Adipocyte (in vitro differentiated cells): Measurements from ENCODE around the gene ATF7IP.
"Not testable (repeated sequence)": the region's sequence is repeated elsewhere in the genome, so short reads cannot be mapped to it uniquely, and the experiment has no call there.

Experiments used
- DNase-seq: peaks from one replicate; pipeline ENCODE4 v3.0.0-alpha.2; 2015; ENCODE audit warnings: low read depth
- H3K27me3 ChIP-seq: replicated peaks from 2 replicates; pipeline ENCODE4 v1.7.0; 2013; ENCODE audit warnings: mild to moderate bottlenecking, low read length, moderate library complexity; ENCODE audit not compliant: control insufficient read depth, insufficient read depth
- H3K36me3 ChIP-seq: 2 replicates; pipeline ENCODE4 v1.7.0; 2013; ENCODE audit warnings: low read length, mild to moderate bottlenecking, moderate library complexity; ENCODE audit not compliant: control insufficient read depth, insufficient read depth, severe bottlenecking
- H3K4me1 ChIP-seq: 2 replicates; pipeline ENCODE4 v1.7.0; 2013; ENCODE audit warnings: mild to moderate bottlenecking, low read length, moderate library complexity; ENCODE audit not compliant: control insufficient read depth, insufficient read depth
- H3K4me3 ChIP-seq: 2 replicates; pipeline ENCODE4 v1.7.0; 2013; ENCODE audit warnings: mild to moderate bottlenecking, low read length, moderate library complexity
- H3K9ac ChIP-seq: 2 replicates; pipeline ENCODE4 v1.7.0; 2013; ENCODE audit warnings: mild to moderate bottlenecking, low read length, moderate library complexity
- H3K9me3 ChIP-seq: 2 replicates; pipeline ENCODE4 v1.7.0; 2013; ENCODE audit warnings: mild to moderate bottlenecking, low read length, moderate library complexity; ENCODE audit not compliant: control insufficient read depth

ATF7IP gene

GRCh38 chr12:14400599-14400998, 35.1 kb downstream of the ATF7IP start:
- Histone ChIP-seq H3K9ac (no peak overlapping the region), H3K36me3 (no peaks in the 10 kb centered on the region), H3K9me3 (peaks cover 8% of the 10 kb centered on the region)

DNA sequence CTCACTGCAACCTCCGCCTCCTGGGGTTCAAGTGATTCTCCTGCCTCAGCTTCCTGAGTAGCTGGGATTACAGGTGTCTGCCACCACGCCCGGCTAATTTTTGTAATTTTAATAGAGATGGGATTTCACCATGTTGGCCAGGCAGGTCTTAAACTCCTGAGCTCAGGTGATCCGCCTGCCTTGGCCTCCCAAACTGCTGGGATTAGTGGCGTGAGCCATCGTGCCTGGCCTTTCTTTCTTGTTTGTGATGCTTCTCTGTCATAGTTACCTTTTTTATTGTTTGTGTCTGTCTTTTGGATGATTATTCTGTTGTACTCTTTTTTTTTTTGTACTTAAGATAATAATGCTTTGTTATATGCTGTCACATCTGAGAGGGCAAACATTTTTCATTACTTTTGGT, 35.8 kb downstream of the ATF7IP start:
- not testable (repeated sequence) for H3K27me3 ChIP-seq, H3K9me3 ChIP-seq, DNase-seq, H3K9ac ChIP-seq, H3K36me3 ChIP-seq, H3K4me3 ChIP-seq
- H3K4me1 ChIP-seq: peaks cover 12% of the 10 kb centered on the region

More at GRCh38 chr12:14400599-14400998, 35.1 kb downstream of the ATF7IP start:
- Histone ChIP-seq H3K27me3 (no peaks in the 10 kb centered on the region), H3K4me1 (peaks cover 17% of the 10 kb centered on the region), H3K4me3 (no peak overlapping the region)
- no peak for DNase-seq

- H3K27me3 ChIP-seq: no peaks in the 10 kb centered on the region
- no peak overlapping the region for H3K4me3 ChIP-seq
- peaks cover 8% of the 10 kb centered on the region for H3K9me3 ChIP-seq
- H3K9ac ChIP-seq: no peak overlapping the region
- peaks cover 17% of the 10 kb centered on the region for H3K4me1 ChIP-seq
- H3K36me3 ChIP-seq: no peaks in the 10 kb centered on the region
- no peak for DNase-seq
Measured at GRCh38 chr12:14402697-14403096, 37.2 kb downstream of the ATF7IP start.

- H3K36me3 ChIP-seq: no peaks in the 10 kb centered on the region
- H3K4me3 ChIP-seq: no peak overlapping the region
- no peaks in the 10 kb centered on the region for H3K27me3 ChIP-seq
- peaks cover 8% of the 10 kb centered on the region for H3K9me3 ChIP-seq
- H3K4me1 ChIP-seq: peaks cover 23% of the 10 kb centered on the region
- H3K9ac ChIP-seq: no peak overlapping the region
- no peak for DNase-seq
Measured at GRCh38 chr12:14403293-14403692, 37.8 kb downstream of the ATF7IP start.

GRCh38 chr12:14403711-14404196, 38.3 kb downstream of the ATF7IP start:
- H3K36me3 ChIP-seq: no peaks in the 10 kb centered on the region
- peaks cover 27% of the 10 kb centered on the region for H3K4me1 ChIP-seq
- DNase-seq: peak; percentile 91
- H3K27me3 ChIP-seq: no peaks in the 10 kb centered on the region
- H3K9ac ChIP-seq: no peak overlapping the region
- H3K9me3 ChIP-seq: peaks cover 7% of the 10 kb centered on the region
- no peak overlapping the region for H3K4me3 ChIP-seq

DNA sequence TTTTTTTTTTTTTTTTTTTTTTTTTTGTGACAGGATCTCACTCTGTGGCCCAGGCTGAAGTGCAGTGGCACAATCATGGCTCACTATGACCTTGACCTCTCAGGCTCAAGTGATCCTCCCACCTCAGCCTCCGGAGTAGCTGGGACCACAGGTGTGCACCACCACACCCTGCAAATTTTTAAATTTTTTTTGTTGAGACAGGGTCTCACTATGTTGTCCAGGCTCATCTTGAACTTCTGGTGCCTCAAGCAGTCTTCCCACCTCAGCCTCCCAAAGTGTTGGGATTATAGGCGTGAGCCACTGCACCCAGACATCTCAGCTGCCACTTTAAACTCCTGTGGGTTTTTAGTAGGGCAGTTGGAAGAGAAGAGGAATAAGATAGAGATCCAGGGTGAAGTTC, 39.9 kb downstream of the ATF7IP start:
- not testable (repeated sequence) for H3K36me3 ChIP-seq, H3K4me3 ChIP-seq, H3K9me3 ChIP-seq, H3K9ac ChIP-seq, DNase-seq, H3K27me3 ChIP-seq
- H3K4me1 ChIP-seq: peaks cover 27% of the 10 kb centered on the region

DNA sequence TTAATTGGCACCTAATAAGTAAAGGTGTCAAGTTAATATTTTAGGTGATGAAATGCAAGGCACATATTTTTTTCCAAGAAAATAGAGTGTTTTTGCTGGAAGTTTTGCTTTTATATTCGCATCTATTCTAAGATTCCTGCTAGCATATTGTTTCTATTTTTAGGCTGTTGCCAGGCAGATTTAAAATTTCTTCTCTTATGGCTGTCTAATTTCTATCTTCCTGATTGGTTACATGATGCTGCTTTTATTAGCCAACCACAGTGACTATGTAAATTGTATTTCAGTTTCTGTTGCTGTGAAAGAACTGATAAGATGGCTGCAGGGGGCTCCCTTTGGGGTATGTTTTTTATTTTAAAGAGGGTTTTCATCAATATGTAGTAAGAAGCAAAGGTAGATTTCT, 42.7 kb downstream of the ATF7IP start:
- H3K4me3 ChIP-seq: peak overlapping the region; percentile 33
- DNase-seq: peak; percentile 54
- no peaks in the 10 kb centered on the region for H3K36me3 ChIP-seq
- peaks cover 4% of the 10 kb centered on the region for H3K9me3 ChIP-seq
- H3K27me3 ChIP-seq: no peaks in the 10 kb centered on the region
- peaks cover 27% of the 10 kb centered on the region for H3K4me1 ChIP-seq
- no peak overlapping the region for H3K9ac ChIP-seq

- no peak overlapping the region for H3K4me3 ChIP-seq
- H3K9me3 ChIP-seq: peaks cover 4% of the 10 kb centered on the region
- H3K27me3 ChIP-seq: no peaks in the 10 kb centered on the region
- H3K36me3 ChIP-seq: no peaks in the 10 kb centered on the region
- no peak for DNase-seq
- peaks cover 15% of the 10 kb centered on the region for H3K4me1 ChIP-seq
- no peak overlapping the region for H3K9ac ChIP-seq
Measured at GRCh38 chr12:14410177-14410576, 44.7 kb downstream of the ATF7IP start.

DNA sequence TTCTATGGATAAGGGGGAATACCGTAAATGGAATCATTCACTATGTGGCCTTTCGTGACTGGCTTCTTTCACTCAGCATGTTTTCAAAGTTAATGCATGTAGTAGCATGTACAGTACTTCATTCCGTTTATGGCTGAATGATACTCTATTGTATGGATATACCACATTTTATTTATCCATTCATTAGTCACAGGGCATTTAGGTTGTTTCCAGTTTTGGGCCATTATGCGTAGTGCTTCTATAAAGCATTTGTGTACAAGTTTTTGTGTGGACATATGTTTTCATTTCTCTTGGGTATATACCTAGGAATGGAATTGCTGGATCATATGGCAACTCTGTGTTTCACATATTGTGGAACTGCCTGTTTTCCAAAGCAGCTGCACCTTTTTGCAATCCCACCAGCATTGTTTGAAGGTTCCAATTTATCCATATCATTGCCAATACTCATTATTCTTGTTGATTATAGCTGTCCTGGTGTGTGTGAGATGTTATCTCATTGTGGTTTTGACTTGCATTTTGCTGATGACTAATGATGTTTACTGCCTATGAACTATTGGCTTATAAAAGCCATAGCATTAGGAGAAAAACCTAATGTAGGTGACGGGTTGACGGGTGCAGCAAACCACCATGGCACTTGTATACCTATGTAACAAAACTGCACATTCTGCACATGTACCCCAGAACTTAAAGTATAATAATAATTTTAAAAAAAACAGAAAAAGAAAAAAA, 45.5 kb downstream of the ATF7IP start:
- no peak for DNase-seq
- Histone ChIP-seq H3K4me3 (no peak overlapping the region), H3K4me1 (peaks cover 15% of the 10 kb centered on the region), H3K36me3 (no peaks in the 10 kb centered on the region), H3K27me3 (no peaks in the 10 kb centered on the region), H3K9me3 (peaks cover 4% of the 10 kb centered on the region), H3K9ac (no peak overlapping the region)

- peak; percentile 80 for DNase-seq
- Histone ChIP-seq H3K27me3 (no peaks in the 10 kb centered on the region), H3K4me1 (peaks cover 25% of the 10 kb centered on the region), H3K9me3 (peaks cover 8% of the 10 kb centered on the region), H3K36me3 (peaks cover 11% of the 10 kb centered on the region), H3K4me3 (no peak overlapping the region), H3K9ac (no peak overlapping the region)
Measured at GRCh38 chr12:14416658-14417057, 51.2 kb downstream of the ATF7IP start.

GRCh38 chr12:14417715-14418114, 52.2 kb downstream of the ATF7IP start:
- Histone ChIP-seq H3K27me3 (no peaks in the 10 kb centered on the region), H3K36me3 (peaks cover 22% of the 10 kb centered on the region), H3K4me1 (peaks cover 25% of the 10 kb centered on the region), H3K4me3 (no peak overlapping the region), H3K9me3 (peaks cover 14% of the 10 kb centered on the region), H3K9ac (peak overlapping the region; percentile 30)
- peak; percentile 89 for DNase-seq
